CD4-positive, alpha-beta T cell (primary cell): ENCODE results near the gene RAD51. TPM values are rescaled to one million over a fixed set of nuclear protein-coding genes. Genes with fewer than 3 reads are reported as not detected.

Experiments used
- ATAC-seq: fragments of 200-7000 bp; cut with Tn5 transposase; one replicate; pipeline ENCODE4 v1.10.0; 2022; ENCODE audit warnings: mild to moderate bottlenecking; ENCODE audit not compliant: poor library complexity
- CTCF ChIA-PET: fragments of 350-600 bp; sonication (Branson Sonifier 250); formaldehyde crosslinking; loops from one replicate; lab custom pipeline; 2021; ENCODE audit warnings: antibody characterized with exemption, inconsistent platforms; lab: Charles Lee
- POLR2A ChIA-PET: fragments of 350-600 bp; sonication (Branson Sonifier 250); formaldehyde crosslinking; loops from one replicate; lab custom pipeline; 2021; ENCODE audit warnings: antibody characterized with exemption, inconsistent platforms; lab: Charles Lee
- DNase-seq, 14 experiments: peaks; one replicate each; pipeline ENCODE4 v3.0.0-alpha.2; 2013 to 2020; ENCODE audit warnings: mixed read lengths in 2 of 14
- H3K27ac ChIP-seq, 2 donors: one replicate each; pipeline versions ENCODE4 v1.5.1 to v1.7.0; 2013; ENCODE audit warnings: low read length in 2 of 2, low read depth in 1 of 2, mild to moderate bottlenecking in 1 of 2
- H3K27me3 ChIP-seq, 2 experiments: 1 replicate in 1 of 2; 2 replicates in 1 of 2; pipeline versions ENCODE4 v1.6.1 to v1.7.0; 2013; ENCODE audit warnings: low read length in 2 of 2, control low read depth in 1 of 2, mild to moderate bottlenecking in 1 of 2, moderate library complexity in 1 of 2; ENCODE audit not compliant: insufficient read depth in 2 of 2, control insufficient read depth in 1 of 2
- H3K36me3 ChIP-seq: one replicate; pipeline ENCODE4 v1.6.1; 2013; ENCODE audit warnings: low read length, control low read depth; ENCODE audit not compliant: insufficient read depth
- H3K4me1 ChIP-seq: one replicate; pipeline ENCODE4 v1.6.1; 2013; ENCODE audit warnings: low read length, control low read depth; ENCODE audit not compliant: insufficient read depth
- H3K4me3 ChIP-seq: one replicate; pipeline ENCODE4 v1.5.1; 2013; ENCODE audit warnings: mild to moderate bottlenecking, low read length, moderate library complexity
- H3K9me3 ChIP-seq, 2 experiments: 1 replicate in 1 of 2; 2 replicates in 1 of 2; pipeline versions ENCODE4 v1.6.1 to v1.7.0; 2013; ENCODE audit warnings: low read length in 2 of 2, mild to moderate bottlenecking in 2 of 2, control low read depth in 1 of 2, moderate library complexity in 1 of 2; ENCODE audit not compliant: control insufficient read depth in 1 of 2, insufficient read depth in 1 of 2
- H3K27ac Mint-ChIP-seq: one replicate; pipeline ENCODE4 v1.8.0; 2020; ENCODE audit warnings: mixed read lengths
- H3K27me3 Mint-ChIP-seq: one replicate; pipeline ENCODE4 v1.8.0; 2021; ENCODE audit warnings: mixed read lengths
- H3K36me3 Mint-ChIP-seq: one replicate; pipeline ENCODE4 v1.8.0; 2021; ENCODE audit warnings: low read depth, mixed read lengths
- H3K4me1 Mint-ChIP-seq: one replicate; pipeline ENCODE4 v1.8.0; 2021; ENCODE audit warnings: low read depth, mixed read lengths
- H3K4me3 Mint-ChIP-seq: one replicate; pipeline ENCODE4 v1.8.0; 2020; ENCODE audit warnings: mild to moderate bottlenecking, mixed read lengths
- H3K9me3 Mint-ChIP-seq: one replicate; pipeline ENCODE4 v1.8.0; 2020; ENCODE audit warnings: mixed read lengths
- CTCF ChIP-seq: fragments of 200-600 bp; IDR thresholded peaks from one replicate; pipeline ENCODE4 v1.8.0; 2022; ENCODE audit warnings: antibody characterized with exemption, mild to moderate bottlenecking
- intact Hi-C, 2 experiments: fragments of 100-400 bp; cut with DNase I in 1 of 2; cut with micrococcal nuclease in 1 of 2; formaldehyde crosslinking; loops; one replicate each; pipeline versions ENCODE4 v1.15.1 to v1.9.0; 2023 to 2025; cut with DNase I, micrococcal nuclease
- total RNA-seq, 174 experiments: library from RNA in 2 of 174; stranded (reverse) in 2 of 174; gene quantifications; one replicate each; pipeline ENCODE4 v1.2.3 and lab custom pipeline; 2021 to 2026

Gene RAD51
- total RNA-seq, 2 experiments from 2014 or later: 0.64 to 1.5 TPM

- H3K27me3 Mint-ChIP-seq: no peaks in the 10 kb centered on the region
- no peaks in the 10 kb centered on the region for H3K9me3 ChIP-seq
- ChIA-PET CTCF (interaction anchor here (0.5 kb wide), 1 partner anchor 28 kb away, joined by 3 read pairs; no protein-coding TSS in a partner anchor), POLR2A (no interaction called here)
- peaks cover 68% of the 10 kb centered on the region for H3K36me3 ChIP-seq
- peaks cover 69% of the 10 kb centered on the region for H3K36me3 Mint-ChIP-seq
- intact Hi-C loops: no loop called here
- DNase-seq (no peak), ATAC-seq (no peak)
- H3K9me3 Mint-ChIP-seq: no peaks in the 10 kb centered on the region
- no peak overlapping the region for H3K4me3 ChIP-seq
- H3K27me3 ChIP-seq: no peaks in the 10 kb centered on the region
- H3K27ac ChIP-seq: no peak overlapping the region
- TF ChIP-seq CTCF: no peak
- H3K4me3 Mint-ChIP-seq: no peak overlapping the region
- H3K27ac Mint-ChIP-seq: no peak overlapping the region
- H3K4me1 ChIP-seq: peaks cover 7% of the 10 kb centered on the region
- no peaks in the 10 kb centered on the region for H3K4me1 Mint-ChIP-seq
Measured at GRCh38 chr15:40775740-40776536, 81.0 kb downstream of the RAD51 start.

GRCh38 chr15:40776537-40777141, 81.7 kb downstream of the RAD51 start:
- POLR2A ChIA-PET: no interaction called here
- no peak for TF ChIP-seq CTCF
- intact Hi-C loops: no loop called here
- Histone ChIP-seq H3K4me3 (no peak overlapping the region), H3K27me3 (no peaks in the 10 kb centered on the region), H3K27ac (no peak overlapping the region), H3K9me3 (no peaks in the 10 kb centered on the region), H3K36me3 (peaks cover 68% of the 10 kb centered on the region), H3K4me1 (peaks cover 7% of the 10 kb centered on the region)
- ATAC-seq: peak; percentile 41
- Mint-ChIP-seq H3K36me3 (peaks cover 67% of the 10 kb centered on the region), H3K9me3 (no peaks in the 10 kb centered on the region), H3K4me3 (no peak overlapping the region), H3K27ac (no peak overlapping the region), H3K27me3 (no peaks in the 10 kb centered on the region), H3K4me1 (no peaks in the 10 kb centered on the region)
- peak in 4 of 14 experiments; percentile 33 to 80 (median 56) for DNase-seq
- CTCF ChIA-PET: interaction anchor here (0.5 kb wide), 1 partner anchor 27 kb away, joined by 3 read pairs; no protein-coding TSS in a partner anchor

Other genes with a start within 250 kb of the RAD51 start
- 1 to 10 TPM; 4.6 to 5.1 TPM for gene CHST14, start 224.2 kb upstream of the RAD51 start, total RNA-seq
- gene CCDC32, start 130.1 kb upstream of the RAD51 start, total RNA-seq: 10 to 100 TPM; 20.9 to 21.3 TPM
- 10 to 100 TPM; 18.8 to 21.0 TPM for gene RPUSD2, start 125.9 kb upstream of the RAD51 start, total RNA-seq
- under 1 TPM; 0.59 to 0.69 TPM for gene KNL1, start 100.9 kb upstream of the RAD51 start, total RNA-seq
- gene RMDN3, start 60.1 kb downstream of the RAD51 start, total RNA-seq: 10 to 100 TPM; 29.1 to 30.3 TPM
- 10 to 100 TPM; 13.5 to 14.8 TPM for gene GCHFR, start 68.9 kb downstream of the RAD51 start, total RNA-seq
- under 1 TPM; 0.77 to 0.98 TPM for gene C15orf62, start 74.8 kb downstream of the RAD51 start, total RNA-seq
- gene ZFYVE19, start 111.9 kb downstream of the RAD51 start, total RNA-seq: 10 to 100 TPM; 12.0 to 13.0 TPM
- 10 to 100 TPM; 14.4 to 17.9 TPM for gene DNAJC17, start 112.3 kb downstream of the RAD51 start, total RNA-seq
- gene PPP1R14D, start 133.5 kb downstream of the RAD51 start, total RNA-seq: not detected
- gene SPINT1, start 148.9 kb downstream of the RAD51 start, total RNA-seq: 1 to 10 TPM; 1.0 to 1.6 TPM
- gene RHOV, start 179.1 kb downstream of the RAD51 start, total RNA-seq: under 1 TPM; 0.36 TPM
- gene VPS18, start 199.3 kb downstream of the RAD51 start, total RNA-seq: 10 to 100 TPM; 20.8 to 21.7 TPM
- under 1 TPM; 0.11 to 0.14 TPM for gene DLL4, start 234.2 kb downstream of the RAD51 start, total RNA-seq